Measurements from ENCODE around the gene OR51V1.

OR51V1 gene

GRCh38 chr11:5226732-5227310 is 26.3 kb upstream of the OR51V1 start, which contains the start of gene HBB:
Gene HBB (minus strand): TSS chr11:5227071. CDS start chr11:5227021, 50 bp downstream.
- TF ChIP-seq JUND (IDR thresholded peaks at IDR 0.05; ENCODE audit: low read depth): no peak
- DNase-seq (ENCODE audit: low read depth in 1 of 2, low spot score in 1 of 2): no peak
- in situ Hi-C loops (cut with HindIII; ENCODE audit: low pct_unique_long_range_greater_than_20kb, low sequenced_read_pairs): no loop called here

- no peak for DNase-seq (ENCODE audit: low read depth in 1 of 2, low spot score in 1 of 2)
- TF ChIP-seq JUND (IDR thresholded peaks at IDR 0.05; ENCODE audit: low read depth): no peak
- in situ Hi-C loops (cut with HindIII; ENCODE audit: low pct_unique_long_range_greater_than_20kb, low sequenced_read_pairs): no loop called here
These were observed 25.0 kb upstream of the OR51V1 start for GRCh38 chr11:5225480-5225871.

DNA sequence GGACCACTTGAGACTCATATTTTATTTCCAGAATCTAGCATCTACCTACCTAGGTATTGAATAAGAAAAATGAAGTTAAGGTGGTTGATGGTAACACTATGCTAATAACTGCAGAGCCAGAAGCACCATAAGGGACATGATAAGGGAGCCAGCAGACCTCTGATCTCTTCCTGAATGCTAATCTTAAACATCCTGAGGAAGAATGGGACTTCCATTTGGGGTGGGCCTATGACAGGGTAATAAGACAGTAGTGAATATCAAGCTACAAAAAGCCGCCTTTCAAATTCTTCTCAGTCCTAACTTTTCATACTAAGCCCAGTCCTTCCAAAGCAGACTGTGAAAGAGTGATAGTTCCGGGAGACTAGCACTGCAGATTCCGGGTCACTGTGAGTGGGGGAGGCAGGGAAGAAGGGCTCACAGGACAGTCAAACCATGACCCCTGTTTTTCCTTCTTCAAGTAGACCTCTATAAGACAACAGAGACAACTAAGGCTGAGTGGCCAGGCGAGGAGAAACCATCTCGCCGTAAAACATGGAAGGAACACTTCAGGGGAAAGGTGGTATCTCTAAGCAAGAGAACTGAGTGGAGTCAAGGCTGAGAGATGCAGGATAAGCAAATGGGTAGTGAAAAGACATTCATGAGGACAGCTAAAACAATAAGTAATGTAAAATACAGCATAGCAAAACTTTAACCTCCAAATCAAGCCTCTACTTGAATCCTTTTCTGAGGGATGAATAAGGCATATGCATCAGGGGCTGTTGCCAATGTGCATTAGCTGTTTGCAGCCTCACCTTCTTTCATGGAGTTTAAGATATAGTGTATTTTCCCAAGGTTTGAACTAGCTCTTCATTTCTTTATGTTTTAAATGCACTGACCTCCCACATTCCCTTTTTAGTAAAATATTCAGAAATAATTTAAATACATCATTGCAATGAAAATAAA is 24.3 kb upstream of the OR51V1 start:
- DNase-seq (ENCODE audit: low read depth in 1 of 2, low spot score in 1 of 2): no peak
- in situ Hi-C loops (cut with HindIII; ENCODE audit: low pct_unique_long_range_greater_than_20kb, low sequenced_read_pairs): no loop called here
- TF ChIP-seq JUND (IDR thresholded peaks at IDR 0.05; ENCODE audit: low read depth): no peak

GRCh38 chr11:5223686-5224085 is 23.2 kb upstream of the OR51V1 start:
- no peak for DNase-seq (ENCODE audit: low read depth in 1 of 2, low spot score in 1 of 2)
- TF ChIP-seq JUND (IDR thresholded peaks at IDR 0.05; ENCODE audit: low read depth): no peak
- in situ Hi-C loops (cut with HindIII; ENCODE audit: low pct_unique_long_range_greater_than_20kb, low sequenced_read_pairs): no loop called here

DNA sequence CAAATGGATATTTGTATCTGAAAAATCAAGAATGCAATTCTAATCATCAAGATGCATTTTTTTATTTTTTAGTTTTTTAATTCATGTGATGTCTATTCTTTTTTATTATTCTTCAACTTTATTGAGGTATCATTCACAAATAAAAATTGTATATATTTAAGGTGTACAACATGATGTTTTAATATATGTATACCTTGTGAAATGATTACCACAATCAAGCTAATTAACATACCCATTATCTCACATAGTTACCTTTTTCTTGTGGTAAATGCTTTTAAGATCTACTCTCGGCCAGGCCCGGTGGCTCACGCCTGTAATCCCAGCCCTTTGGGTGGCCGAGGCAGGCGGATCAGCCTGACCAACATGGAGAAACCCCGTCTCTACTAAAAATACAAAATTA is 22.7 kb upstream of the OR51V1 start:
- in situ Hi-C loops (cut with HindIII; ENCODE audit: low pct_unique_long_range_greater_than_20kb, low sequenced_read_pairs): no loop called here
- DNase-seq (ENCODE audit: low read depth in 1 of 2, low spot score in 1 of 2): no peak
- no peak for TF ChIP-seq JUND (IDR thresholded peaks at IDR 0.05; ENCODE audit: low read depth)

- in situ Hi-C loops (cut with HindIII; ENCODE audit: low pct_unique_long_range_greater_than_20kb, low sequenced_read_pairs): no loop called here
- DNase-seq (ENCODE audit: low read depth in 1 of 2, low spot score in 1 of 2): no peak
- no peak for TF ChIP-seq JUND (IDR thresholded peaks at IDR 0.05; ENCODE audit: low read depth)
These were observed 9.9 kb upstream of the OR51V1 start for GRCh38 chr11:5210376-5210885.

GRCh38 chr11:5204787-5205186 is 4.3 kb upstream of the OR51V1 start:
- peak; percentile 19 to 51 for DNase-seq (ENCODE audit: low read depth in 1 of 2, low spot score in 1 of 2)
- in situ Hi-C loops (cut with HindIII; ENCODE audit: low pct_unique_long_range_greater_than_20kb, low sequenced_read_pairs): no loop called here
- TF ChIP-seq JUND (IDR thresholded peaks at IDR 0.05; ENCODE audit: low read depth): no peak

DNA sequence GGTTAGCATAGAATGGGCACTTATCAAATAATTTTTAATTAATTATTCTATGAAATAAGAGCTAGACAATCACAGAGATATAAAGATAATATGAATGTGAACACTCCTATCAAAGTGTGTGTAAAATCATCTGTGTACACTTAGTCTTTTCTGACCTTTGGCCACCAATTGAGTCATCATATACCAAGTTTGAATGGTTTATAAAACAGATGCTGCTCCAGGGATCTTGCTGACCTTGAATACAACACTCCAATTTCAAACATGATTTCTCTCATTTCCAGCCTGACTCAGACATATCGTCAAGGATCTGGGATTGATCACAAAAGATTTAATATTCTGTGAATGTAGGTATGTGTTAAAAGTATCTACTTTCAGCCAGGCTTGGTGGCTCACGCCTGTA is 2.9 kb upstream of the OR51V1 start:
- in situ Hi-C loops (cut with HindIII; ENCODE audit: low pct_unique_long_range_greater_than_20kb, low sequenced_read_pairs): no loop called here
- no peak for DNase-seq (ENCODE audit: low read depth in 1 of 2, low spot score in 1 of 2)
- no peak for TF ChIP-seq JUND (IDR thresholded peaks at IDR 0.05; ENCODE audit: low read depth)

DNA sequence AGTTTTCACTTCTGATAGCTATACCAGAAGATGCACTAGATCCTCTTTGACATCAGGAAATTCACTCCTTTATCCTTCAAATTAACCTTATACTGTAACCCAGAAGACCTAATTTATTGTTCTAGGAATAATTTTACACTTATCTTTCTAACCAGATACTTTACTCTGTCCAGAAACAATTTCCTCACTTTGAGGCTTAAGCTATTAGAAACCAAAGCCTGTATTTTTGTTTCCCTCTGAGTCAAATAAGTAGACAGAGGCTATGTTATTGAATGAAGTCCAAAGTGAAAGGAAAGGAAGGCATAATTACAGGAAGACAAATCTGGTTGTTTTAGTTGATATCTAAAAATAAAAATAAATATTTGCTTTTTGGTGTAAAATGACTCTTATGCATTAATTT is 2.2 kb downstream of the OR51V1 start:
- DNase-seq (ENCODE audit: low read depth in 1 of 2, low spot score in 1 of 2): no peak
- in situ Hi-C loops (cut with HindIII; ENCODE audit: low pct_unique_long_range_greater_than_20kb, low sequenced_read_pairs): no loop called here
- no peak for TF ChIP-seq JUND (IDR thresholded peaks at IDR 0.05; ENCODE audit: low read depth)

DNA sequence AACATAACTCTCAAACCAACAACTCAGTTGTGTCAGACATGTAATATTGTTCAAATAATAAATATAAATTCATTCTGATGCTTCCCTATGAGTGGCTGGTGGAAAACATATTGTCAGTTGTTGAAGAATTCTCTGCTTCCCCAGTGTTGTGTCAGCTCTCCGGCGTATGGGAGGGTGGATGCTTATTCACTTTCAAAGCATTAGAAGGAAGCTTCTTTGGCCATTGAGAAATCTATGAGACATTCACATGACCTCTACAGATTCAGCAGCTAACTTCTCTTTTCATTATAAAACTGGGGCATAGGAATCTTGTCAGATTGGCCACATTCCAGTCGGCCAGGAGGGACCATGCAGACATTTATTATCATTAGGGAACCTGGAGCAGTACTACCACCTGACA is 2.9 kb downstream of the OR51V1 start:
- TF ChIP-seq JUND (IDR thresholded peaks at IDR 0.05; ENCODE audit: low read depth): no peak
- DNase-seq (ENCODE audit: low read depth in 1 of 2, low spot score in 1 of 2): no peak
- in situ Hi-C loops (cut with HindIII; ENCODE audit: low pct_unique_long_range_greater_than_20kb, low sequenced_read_pairs): no loop called here

GRCh38 chr11:5196731-5197130 is 3.8 kb downstream of the OR51V1 start:
- no peak for DNase-seq (ENCODE audit: low read depth in 1 of 2, low spot score in 1 of 2)
- in situ Hi-C loops (cut with HindIII; ENCODE audit: low pct_unique_long_range_greater_than_20kb, low sequenced_read_pairs): no loop called here
- TF ChIP-seq JUND (IDR thresholded peaks at IDR 0.05; ENCODE audit: low read depth): no peak

GRCh38 chr11:5196067-5196466 is 4.4 kb downstream of the OR51V1 start:
- no peak for DNase-seq (ENCODE audit: low read depth in 1 of 2, low spot score in 1 of 2)
- in situ Hi-C loops (cut with HindIII; ENCODE audit: low pct_unique_long_range_greater_than_20kb, low sequenced_read_pairs): no loop called here
- TF ChIP-seq JUND (IDR thresholded peaks at IDR 0.05; ENCODE audit: low read depth): no peak

GRCh38 chr11:5192738-5193137 is 7.7 kb downstream of the OR51V1 start:
- TF ChIP-seq JUND (IDR thresholded peaks at IDR 0.05; ENCODE audit: low read depth): no peak
- in situ Hi-C loops (cut with HindIII; ENCODE audit: low pct_unique_long_range_greater_than_20kb, low sequenced_read_pairs): no loop called here
- no peak for DNase-seq (ENCODE audit: low read depth in 1 of 2, low spot score in 1 of 2)
